HG03175 (cell line): ENCODE data around the gene PRRG1.
"Not testable (repeated sequence)": the region's sequence is repeated elsewhere in the genome, so short reads cannot be mapped to it uniquely, and the experiment has no call there.

Source experiments
- ATAC-seq: cut with Tn5 transposase; IDR thresholded peaks from one replicate; pipeline ENCODE4 v1.9.1; 2021; ENCODE audit warnings: mild to moderate bottlenecking, moderate library complexity; ENCODE audit not compliant: unreplicated experiment

PRRG1 gene

DNA sequence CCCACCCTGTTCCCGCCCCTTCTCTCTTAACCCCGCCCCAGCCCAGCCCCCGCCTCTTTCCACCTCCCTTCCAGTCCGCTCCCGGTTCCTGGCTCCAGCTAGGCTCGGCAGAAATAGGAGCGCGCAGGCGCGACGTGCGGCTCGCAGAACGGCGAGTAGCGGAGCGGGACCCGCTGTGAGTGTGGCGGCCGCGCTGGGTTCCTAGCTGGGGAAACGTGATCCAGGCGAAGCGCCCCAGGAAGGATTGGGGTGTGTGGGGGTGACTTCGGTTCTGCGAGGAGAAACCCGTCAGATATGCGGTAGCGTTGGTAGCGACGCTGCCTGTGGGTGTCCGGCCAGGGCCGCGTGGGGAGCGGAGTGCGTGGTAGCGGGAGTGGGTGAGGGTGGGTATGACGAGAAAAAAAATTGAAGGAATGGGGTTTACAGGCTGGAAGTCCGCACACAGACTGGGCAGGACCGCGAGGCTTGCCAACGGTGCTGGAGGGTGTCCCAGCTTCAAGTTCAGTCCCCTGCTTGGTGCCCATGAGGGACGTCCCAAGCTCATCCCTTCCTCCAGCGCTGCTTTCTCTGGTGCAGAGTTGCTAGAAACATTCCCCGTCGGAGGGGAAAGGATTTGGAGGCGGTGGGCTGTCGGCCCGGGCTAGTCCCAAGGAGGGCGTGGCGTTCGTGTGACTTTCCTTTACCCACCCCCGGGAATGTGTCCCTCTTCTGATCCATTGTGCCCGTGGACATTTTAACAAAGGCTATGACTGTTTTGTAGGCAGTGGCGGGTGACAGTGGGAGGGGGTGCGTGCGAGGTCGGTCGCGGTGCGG lies at the start of gene PRRG1:
PRRG1 (plus strand) TSS at position 144 of the 813 bp plus-strand sequence. CDS start 56,886 bp downstream, outside the sequence.
- no peak for ATAC-seq

DNA sequence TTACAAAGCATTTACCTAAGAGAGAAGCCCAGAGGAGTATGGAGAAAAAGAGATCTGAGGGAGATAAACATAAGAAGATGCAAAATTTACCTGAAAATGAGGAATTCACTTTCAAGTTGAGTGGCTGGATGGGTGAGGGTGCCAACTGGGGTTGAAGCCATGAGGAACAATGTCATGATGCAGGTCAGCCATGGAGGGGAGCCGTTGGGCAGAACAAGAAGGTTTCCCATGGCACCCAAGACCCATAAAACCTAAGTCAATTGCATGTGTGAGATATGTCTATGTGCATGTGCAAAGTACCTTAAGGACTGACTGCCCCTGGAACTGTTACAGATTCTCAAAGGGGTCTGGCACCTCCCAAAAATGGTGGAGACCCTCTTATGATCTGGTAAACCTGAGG lies 46.6 kb upstream of the PRRG1 start:
- ATAC-seq: no peak

DNA sequence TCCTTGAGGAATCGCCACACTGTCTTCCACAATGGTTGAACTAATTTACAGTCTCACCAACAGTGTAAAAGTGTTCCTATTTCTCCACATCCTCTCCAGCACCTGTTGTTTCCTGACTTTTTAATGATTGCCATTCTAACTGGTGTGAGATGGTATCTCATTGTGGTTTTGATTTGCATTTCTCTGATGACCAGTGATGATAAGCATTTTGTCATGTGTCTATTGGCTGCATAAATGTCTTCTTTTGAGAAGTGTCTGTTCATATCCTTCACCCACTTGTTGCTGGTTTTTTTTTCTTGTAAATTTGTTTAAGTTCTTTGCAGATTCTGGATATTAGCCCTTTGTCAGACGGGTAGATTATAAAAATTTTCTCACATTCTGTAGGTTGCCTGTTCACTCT lies 43.9 kb upstream of the PRRG1 start:
- not testable (repeated sequence) for ATAC-seq

DNA sequence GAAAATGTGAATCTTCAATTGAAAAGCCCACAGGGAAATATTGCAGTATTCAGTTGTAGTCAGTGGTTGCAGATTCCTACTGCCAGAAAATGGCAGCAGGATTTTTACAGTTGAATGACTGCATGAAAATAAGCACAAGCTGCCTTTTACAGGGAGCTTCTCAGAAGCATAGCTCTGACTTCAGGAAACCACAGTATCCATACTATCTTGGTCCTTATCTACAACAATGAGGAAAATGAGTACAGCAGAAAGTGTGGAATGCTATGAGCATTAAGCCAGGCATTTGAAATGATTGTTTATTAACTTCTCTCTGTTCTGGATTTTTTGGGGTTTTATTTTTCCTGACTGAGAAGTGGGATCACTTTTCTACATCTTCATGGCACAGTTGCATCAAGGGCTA lies 34.6 kb upstream of the PRRG1 start:
- ATAC-seq: no peak

DNA sequence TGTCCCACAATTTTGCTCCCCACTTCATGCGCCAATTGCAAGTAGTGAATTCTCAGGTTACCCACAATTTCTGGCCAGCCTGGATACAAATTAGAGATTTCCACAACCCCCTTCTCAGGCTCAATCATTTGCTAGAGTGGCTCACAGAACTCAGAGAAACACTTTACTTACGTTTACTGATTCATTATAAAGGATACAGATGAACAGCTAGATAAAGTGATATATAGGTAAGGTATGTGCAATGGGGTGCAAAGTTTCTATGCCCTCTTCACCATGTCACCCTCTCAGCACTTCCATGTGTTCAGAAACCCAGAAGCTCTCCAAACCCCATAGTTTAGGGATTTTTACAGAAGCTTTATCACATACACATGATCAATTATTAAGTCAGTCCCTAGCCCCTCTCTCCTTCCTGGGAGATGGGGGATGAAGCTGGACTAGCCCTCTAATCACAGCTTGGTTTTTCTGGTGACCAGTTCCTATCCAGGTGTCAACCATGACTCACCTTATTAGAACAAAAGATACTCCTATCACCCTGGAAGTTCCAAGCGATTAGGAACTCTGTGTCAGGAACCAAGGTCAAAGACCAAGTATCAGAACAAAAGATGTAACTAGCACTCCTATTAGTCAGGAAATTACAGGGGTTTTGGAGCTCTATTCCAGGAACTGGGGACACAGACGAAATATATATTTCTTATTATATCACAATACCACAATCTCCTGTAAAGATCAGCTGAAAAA lies 33.5 kb upstream of the PRRG1 start:
- no peak for ATAC-seq

DNA sequence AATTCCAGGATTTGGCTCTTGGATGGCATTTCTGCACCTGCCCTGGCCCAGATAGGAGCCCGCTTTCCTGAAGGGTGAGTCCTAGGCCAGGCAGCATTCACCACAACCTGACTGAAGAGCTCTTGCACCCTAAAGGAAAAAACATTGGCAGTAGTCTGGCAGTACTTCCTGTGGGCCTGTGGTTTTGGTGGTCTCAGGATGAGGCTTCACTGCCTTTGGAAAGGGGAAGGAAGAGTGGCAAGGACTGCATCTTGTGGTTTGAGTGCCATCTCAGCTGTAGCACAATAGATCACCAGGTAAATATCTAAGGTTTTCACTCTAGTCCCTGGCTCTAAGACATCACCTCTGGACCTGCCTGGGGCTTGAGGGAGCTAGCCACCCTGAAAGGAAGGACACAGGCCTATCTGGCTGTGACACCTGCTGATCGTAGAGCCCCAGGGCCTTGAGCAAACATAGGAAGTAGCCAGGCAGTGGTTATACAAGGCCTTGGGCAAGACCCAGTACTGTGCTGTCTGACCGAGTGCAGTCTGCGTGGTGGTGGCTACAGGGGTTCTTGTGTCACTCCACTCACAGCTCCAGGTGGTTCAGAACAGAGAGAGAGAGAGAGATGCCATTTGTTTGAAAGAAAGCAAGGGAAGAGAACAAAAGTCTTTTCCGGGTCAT lies 28.5 kb upstream of the PRRG1 start:
- ATAC-seq: no peak

DNA sequence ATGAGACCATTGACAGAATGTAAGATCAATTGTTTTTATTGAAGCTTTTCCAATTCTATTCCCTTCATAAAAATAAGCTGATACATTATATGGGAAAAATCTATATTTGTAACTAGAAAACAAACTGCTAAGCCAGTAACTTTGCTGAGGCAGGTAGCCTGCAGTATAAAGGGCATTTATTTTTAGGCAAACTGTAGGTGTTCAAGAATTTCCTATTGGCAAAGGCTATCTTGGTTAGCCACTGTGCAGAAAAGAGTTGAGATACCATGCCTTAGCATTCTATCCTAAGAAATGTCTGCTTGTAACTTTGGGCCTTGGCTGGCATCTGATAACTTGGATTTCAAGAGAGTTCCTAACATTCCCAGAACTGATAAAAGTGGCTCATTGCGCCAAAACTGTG lies 18.5 kb upstream of the PRRG1 start:
- no peak for ATAC-seq

DNA sequence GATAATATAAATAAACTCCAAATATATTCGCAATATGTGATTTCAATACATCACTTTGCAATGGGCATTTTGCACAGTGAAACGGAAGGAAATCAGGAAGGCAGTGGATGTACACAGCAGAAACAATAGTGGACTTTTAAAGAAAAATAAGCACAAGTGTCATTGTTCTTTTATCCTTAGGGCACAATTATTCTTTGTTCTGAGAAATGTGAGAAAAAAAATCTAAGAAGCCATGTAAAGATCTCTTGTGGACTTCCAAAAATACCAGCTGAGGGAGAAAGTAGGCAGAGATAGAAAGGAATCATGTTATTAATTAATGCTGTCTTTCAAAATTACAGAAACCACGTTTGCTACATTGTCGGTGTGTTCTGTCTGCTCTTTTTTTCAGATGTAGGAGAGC lies 17.6 kb upstream of the PRRG1 start:
- ATAC-seq: no peak

DNA sequence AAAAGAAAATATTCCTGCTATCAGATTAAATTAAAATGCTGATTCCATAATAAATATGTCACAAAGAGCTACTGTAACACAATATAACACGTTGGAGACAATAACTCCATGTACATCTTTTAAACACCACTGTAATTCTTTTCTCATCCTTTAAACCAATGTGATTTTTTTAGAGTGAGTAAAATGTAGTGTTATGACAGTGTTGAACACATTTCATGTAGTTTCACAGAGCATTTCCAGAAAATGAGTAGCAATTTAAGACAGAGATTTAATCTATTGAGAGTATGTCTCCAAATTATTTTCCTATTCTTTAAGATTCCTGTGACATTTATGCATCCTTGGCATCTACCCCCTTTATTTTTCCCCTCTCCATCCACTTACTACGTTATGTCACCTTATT lies 17.1 kb upstream of the PRRG1 start:
- no peak for ATAC-seq

DNA sequence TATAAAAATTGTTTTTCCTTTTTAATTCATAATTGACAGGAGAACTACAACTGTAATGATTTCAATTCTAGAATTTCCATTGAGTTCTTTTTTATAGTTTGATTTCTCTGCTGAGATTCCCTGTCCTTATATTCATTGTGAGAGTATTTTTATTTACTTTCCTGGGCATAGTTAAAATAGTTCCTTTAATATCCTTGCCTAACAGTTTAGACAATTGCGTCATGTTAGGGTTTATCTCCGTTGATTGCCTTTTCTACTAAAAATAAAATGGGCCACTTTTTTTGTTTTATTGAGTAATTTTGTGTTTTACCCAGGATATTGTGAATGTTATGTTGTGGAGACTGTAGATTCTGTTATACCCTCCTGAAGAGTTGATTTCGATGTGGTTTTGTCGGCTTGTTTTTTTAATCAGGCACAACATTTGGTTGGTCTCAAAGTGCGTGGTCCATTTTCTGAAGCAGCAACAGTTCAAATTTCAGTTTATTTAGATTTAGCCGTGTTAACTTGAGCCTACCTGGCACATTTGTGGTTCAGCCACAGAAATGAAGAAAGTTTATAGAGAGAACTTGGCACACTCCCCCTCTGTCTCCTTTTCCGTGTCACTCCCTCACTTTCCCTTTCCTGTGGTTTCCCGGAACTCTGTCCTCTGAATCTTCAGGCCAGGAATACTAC lies 16.0 kb upstream of the PRRG1 start:
- no peak for ATAC-seq

DNA sequence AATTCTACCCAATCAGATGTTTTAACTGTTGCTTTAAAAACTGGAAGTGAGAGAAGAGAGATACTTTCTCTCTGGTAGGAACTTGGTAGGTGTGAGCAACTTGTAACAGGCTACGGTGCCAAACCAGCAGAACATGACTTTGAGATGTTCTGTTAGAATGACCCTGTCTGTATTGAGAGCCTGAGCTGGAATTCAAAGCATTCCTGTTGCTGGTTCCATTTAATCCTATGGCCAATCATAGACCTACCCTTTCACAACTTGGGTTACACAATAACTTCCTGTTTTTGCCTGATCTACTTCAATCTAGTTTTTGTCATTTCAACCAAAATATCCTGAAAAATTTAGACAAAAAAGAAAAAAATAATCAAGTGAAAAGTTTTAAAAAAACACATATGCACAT lies 1.7 kb upstream of the PRRG1 start:
- no peak for ATAC-seq

DNA sequence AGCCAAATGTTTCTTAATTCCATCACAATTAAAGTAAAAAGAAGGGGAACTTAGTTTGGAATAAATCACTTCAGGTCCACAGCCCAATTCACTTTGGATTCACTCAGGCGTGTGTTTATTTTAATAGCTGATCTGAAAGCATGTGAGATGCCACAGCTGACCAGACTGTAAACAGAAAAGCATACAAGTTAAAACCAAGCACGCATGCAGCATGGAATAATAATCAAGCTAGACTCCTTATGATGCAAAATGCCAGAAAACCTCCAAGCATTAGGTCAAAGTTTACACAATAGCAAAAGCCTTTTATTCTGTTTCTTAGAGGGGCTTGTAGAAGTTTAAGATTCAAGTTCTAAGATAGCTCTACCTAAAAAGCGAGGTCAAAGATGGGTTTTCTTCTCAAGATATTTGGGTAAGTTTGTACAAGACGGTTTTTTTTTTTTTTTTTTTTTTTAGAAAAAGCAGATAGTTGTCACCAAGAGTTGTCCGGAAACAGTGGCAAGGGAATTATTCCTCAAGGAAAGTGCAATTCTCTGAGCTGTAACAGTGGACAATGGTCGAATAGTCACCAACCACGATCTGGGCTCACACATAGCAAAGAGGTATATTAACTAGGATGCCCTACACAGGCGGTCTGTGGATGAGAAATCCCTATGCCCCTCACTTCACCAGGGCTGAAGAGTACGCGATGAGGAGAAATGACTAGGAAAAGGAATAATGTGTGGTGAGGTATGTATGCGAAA lies 763 bp upstream of the PRRG1 start:
- no peak for ATAC-seq

DNA sequence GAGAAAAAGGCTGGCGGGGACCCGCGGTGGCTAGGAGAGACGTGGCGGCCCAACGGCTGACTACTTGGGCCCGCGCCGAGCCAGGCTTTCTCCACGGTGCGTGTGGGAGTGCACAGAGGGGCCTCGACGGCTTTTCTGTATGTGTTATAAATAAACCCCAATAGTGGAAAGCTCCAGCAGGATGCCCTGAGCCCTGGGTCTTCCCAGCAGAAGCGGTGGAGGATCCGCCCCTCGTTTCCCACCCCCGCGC lies 268 bp upstream of the PRRG1 start:
- no peak for ATAC-seq

DNA sequence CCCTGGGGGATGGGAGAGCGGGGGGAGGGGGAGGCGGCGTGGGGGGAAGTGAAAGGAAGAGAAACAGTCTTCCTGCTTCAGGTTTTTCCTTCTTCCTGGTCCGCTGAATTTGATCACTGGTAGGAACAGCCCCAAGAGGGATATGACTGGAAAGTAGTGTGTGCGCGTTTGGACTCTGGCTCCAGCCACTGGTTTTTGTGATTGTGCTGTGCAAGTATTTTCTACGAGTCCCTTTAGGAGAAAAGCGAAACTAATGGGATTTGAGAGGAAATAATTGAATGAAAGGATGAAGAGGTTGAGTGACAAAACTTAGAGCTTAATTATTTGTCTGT lies 836 bp downstream of the PRRG1 start:
- no peak for ATAC-seq

DNA sequence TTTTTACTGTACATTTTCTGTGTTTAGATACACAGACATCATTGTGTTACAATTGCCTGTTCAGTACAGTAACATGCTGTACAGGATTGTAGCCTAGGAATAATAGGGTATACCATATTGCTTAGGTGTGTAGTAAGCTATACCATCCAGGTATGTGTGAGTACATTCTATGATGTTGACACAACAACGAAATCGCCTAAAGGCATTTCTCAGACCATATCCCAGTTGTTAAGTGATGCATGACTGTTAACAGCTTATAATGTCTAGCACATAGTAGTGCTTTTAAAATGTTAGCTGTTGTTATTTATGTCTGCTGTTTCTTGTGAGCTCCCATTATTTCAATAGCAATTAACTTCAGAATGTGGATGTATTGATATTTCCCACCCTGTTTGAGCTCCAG lies 4.5 kb downstream of the PRRG1 start:
- ATAC-seq: no peak

DNA sequence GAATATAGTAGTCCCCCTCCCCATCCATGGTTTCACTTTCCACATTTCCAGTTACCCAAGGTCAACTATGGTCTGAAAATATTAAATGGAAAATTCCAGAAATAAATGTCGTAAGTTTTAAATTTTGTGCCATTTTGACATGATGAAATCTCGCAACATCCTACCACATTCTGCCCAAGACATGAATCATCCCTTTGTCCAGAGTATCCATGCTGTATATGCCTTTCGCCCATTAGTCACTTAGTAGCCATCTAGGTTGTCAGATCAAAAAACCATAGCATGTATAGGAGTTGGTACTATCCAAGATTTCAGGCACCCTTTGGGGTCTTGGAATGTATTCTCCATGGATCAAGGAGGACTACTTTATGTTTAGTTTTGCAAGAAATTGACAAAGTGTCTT lies 8.3 kb downstream of the PRRG1 start:
- no peak for ATAC-seq

DNA sequence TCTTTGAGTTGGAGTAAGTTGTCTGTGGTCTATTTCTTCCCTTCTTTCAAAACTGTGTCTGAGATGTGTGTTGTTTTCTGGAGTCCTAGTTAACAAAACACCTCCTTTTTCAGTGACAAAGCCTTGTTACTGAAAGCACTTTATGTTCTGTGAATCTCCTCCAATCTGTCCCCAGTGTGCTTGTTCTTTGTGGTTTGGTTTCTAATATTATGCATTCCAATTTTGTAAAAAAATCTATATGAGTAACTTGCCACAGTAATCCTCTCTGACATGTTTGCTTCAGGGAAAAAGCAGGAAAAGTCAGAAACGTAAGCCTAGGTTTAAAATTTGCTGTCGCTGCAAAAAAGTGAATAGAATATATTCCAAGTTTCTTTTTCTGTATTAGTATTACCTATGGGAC lies 12.4 kb downstream of the PRRG1 start:
- no peak for ATAC-seq

DNA sequence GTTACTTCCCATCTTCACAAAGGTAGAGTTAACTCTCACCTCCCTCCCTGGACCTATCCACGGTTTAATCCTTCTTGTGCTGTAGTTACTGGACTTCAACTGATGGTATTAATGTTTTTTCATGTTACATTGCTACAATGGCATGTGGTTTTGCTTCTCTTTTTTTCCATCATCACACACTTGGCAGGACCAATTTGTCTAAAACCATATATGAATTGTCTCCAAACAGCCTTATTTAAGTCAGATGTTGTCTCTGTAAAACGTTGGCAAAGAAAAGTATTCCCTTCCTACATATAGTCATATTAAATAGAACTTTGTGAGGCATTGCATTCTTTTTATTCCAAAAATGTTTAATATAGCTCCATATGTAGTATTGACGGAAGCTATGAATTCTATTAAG lies 15.5 kb downstream of the PRRG1 start:
- ATAC-seq: no peak

DNA sequence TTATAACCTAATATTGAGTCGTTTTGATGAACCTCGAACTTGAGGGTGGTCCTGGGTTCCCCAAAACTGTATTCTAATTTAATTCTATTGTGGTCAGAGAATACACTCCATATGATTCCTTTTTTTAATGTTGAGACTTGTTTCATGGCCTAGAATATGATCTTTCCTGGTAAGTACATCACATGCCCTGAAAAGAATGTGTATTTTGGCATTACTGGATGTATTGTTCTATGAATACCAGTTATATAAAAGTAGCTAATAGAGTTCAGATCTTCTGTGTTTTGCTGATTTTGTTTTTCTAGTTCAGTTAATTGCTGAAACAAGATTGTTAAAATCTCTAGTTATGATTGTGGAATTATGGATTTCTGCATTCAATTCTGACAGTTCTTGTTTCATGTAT lies 18.8 kb downstream of the PRRG1 start:
- ATAC-seq: no peak

DNA sequence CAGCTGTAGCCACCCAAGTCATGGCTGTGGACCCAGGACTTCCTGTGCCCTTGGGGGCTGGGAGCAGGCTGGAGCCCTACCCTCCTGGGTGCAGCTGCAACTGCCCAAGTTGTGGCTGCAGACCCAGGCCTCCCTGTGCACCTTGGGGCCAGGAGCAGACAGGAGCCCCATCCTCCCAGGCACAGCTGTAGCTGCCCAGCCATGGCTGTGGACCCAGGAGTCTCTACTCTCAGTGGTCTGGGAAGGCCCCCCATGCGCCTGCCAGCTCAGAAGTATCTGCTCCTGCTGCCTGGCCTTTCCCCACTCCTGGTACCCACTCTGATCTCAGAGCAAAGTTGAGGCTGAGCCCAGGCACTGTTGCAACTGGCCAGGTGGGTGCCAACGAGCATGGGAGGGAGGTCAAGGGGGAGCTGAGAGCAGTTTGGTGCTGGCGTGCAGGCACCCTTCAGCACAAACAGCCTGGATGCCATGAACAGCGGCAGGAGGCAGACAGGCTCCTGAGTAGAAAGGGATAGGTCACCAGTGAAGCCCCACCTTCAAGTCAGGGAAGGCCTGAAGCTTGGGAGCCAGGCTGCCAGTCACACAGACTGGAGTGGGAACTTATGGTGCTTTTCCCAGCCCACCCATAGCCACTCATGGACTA lies 21.5 kb downstream of the PRRG1 start:
- no peak for ATAC-seq

DNA sequence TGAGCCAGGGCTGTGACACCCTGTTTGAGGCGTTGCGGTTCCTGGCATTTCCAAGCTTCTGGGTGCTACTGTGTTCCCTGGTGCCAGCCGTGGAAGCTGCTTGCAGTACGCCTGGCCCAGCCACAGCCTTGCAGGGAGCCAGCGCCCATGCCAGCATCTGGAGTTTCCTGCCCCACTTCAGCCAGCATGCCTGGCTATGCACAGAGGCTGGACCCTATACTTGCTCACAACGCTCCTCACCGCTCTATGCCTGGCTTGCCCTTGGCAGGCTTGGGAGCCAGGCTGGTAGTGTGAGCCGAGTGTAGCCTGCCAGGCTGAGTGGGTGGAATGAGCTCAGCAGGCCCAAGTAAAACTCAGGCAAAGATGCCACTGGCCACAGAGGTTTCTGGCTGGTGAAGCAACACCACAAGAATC lies 22.4 kb downstream of the PRRG1 start:
- ATAC-seq: no peak
